ENCODE results near the gene RSRC1.

DNA sequence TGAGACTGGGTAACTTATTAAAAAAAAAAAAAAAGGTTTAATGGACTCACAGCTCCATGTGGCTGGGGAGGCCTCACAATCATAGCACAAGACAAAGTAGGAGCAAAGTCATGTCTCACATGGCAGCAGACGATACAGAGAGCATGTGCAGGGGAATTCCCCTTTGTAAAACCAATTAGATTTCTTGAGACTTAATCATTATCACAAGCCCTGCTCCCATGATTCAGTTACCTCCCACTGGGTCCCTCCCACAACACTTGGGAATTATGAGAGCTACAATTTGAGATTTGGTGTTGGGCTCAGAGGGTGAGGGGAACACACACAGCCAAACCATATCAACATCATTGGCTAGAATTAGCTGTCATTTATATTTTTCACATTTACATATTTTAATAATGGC is 221.0 kb downstream of the RSRC1 start:
- TF ChIP-seq CREB1 (IDR thresholded peaks at IDR 0.05; ENCODE audit: low read depth) (no peak), MAX (IDR thresholded peaks at IDR 0.05) (no peak), TAF1 (IDR thresholded peaks at IDR 0.05; ENCODE audit: low read depth) (no peak)

All from Ishikawa (cell line).